GM23248 (cell line): ENCODE data around the gene HRC. TPM values are rescaled to one million over a fixed set of nuclear protein-coding genes. Genes with fewer than 3 reads are reported as not detected.
"Not testable (repeated sequence)": the region's sequence is repeated elsewhere in the genome, so short reads cannot be mapped to it uniquely, and the experiment has no call there.

Experiments
- DNase-seq: peaks from one replicate; pipeline ENCODE4 v3.0.0-alpha.2; 2015
- H2AFZ ChIP-seq: fragments of 200-600 bp; sonication (generic); 2 replicates; pipeline ENCODE4 v1.6.1; 2016; ENCODE audit warnings: antibody characterized with exemption
- H3F3A ChIP-seq: fragments of 200-600 bp; sonication (generic); 2 replicates; pipeline ENCODE4 v1.6.1; 2016; ENCODE audit warnings: mild to moderate bottlenecking, antibody characterized with exemption, mixed run types; ENCODE audit not compliant: insufficient read depth
- H3K27ac ChIP-seq: fragments of 200-600 bp; sonication (generic); 2 replicates; pipeline ENCODE4 v1.5.1; 2016; ENCODE audit warnings: mild to moderate bottlenecking
- H3K27me3 ChIP-seq: fragments of 200-600 bp; sonication (generic); replicated peaks from 2 replicates; pipeline ENCODE4 v1.6.1; 2016; ENCODE audit warnings: mild to moderate bottlenecking; ENCODE audit not compliant: insufficient read depth
- H3K36me3 ChIP-seq: fragments of 200-600 bp; sonication (generic); 2 replicates; pipeline ENCODE4 v1.6.1; 2016; ENCODE audit warnings: low read depth, mild to moderate bottlenecking
- H3K4me1 ChIP-seq: fragments of 200-600 bp; sonication (generic); 2 replicates; pipeline ENCODE4 v1.6.1; 2016; ENCODE audit warnings: mild to moderate bottlenecking; ENCODE audit not compliant: insufficient read depth
- H3K4me2 ChIP-seq: fragments of 200-600 bp; sonication (generic); one replicate; pipeline ENCODE4 v1.6.1; 2016; ENCODE audit warnings: mild to moderate bottlenecking; ENCODE audit not compliant: unreplicated experiment
- H3K4me3 ChIP-seq: fragments of 200-600 bp; sonication (generic); 2 replicates; pipeline ENCODE4 v1.5.1; 2016; ENCODE audit warnings: mild to moderate bottlenecking
- H3K79me2 ChIP-seq: fragments of 200-600 bp; sonication (generic); 2 replicates; pipeline ENCODE4 v1.6.1; 2016; ENCODE audit warnings: mild to moderate bottlenecking; ENCODE audit not compliant: insufficient read depth
- H3K9ac ChIP-seq: fragments of 200-600 bp; sonication (generic); 2 replicates; pipeline ENCODE4 v1.6.1; 2016; ENCODE audit warnings: mild to moderate bottlenecking
- H3K9me2 ChIP-seq: fragments of 200-600 bp; sonication (generic); 2 replicates; pipeline ENCODE4 v1.6.1; 2016; ENCODE audit warnings: mixed run types, mild to moderate bottlenecking, moderate library complexity; ENCODE audit not compliant: insufficient read depth
- H3K9me3 ChIP-seq: fragments of 200-600 bp; sonication (generic); one replicate; pipeline ENCODE4 v1.6.1; 2017; ENCODE audit warnings: low read depth
- H4K20me1 ChIP-seq: fragments of 200-600 bp; sonication (generic); 2 replicates; pipeline ENCODE4 v1.6.0; 2016; ENCODE audit not compliant: insufficient read depth
- EZH2 ChIP-seq: fragments of 200-600 bp; sonication (generic); IDR thresholded peaks from 2 replicates; pipeline ENCODE4 v1.6.1; 2018; ENCODE audit warnings: antibody characterized with exemption, mild to moderate bottlenecking; ENCODE audit not compliant: insufficient read depth, poor library complexity, severe bottlenecking
- EZH2phosphoT487 ChIP-seq: fragments of 200-600 bp; sonication (generic); IDR thresholded peaks from 2 replicates; pipeline ENCODE4 v1.6.1; 2018; ENCODE audit warnings: antibody characterized with exemption, moderate library complexity, mild to moderate bottlenecking, low read depth; ENCODE audit not compliant: insufficient read depth
- WGBS, 2 experiments: methylation state at CpG; one replicate each; pipeline ENCODE4 v1.1.6; 2015 to 2017; ENCODE audit warnings: low lambda C conversion rate in 2 of 2, low coverage in 1 of 2; ENCODE audit errors: missing lambda C conversion rate in 2 of 2; 5-methylcytosine and 5-hydroxymethylcytosine counted together
- in situ Hi-C: fragments of 300-500 bp; cut with MboI; formaldehyde crosslinking; loops from 2 replicates; pipeline ENCODE4 v1.15.0; 2020
- polyA plus RNA-seq: library from polyadenylated mRNA; unstranded; fragments of >200 nt; fragmentation: Nextera tagmentation; extraction: Ambion mirVana; gene quantifications from 2 replicates; pipeline ENCODE4 v1.2.1, GENCODE V29; 2016
- total RNA-seq: library from RNA; depleted of rRNA; stranded (reverse); fragments of >200 nt; shearing (Covaris generic); gene quantifications from 2 replicates; pipeline ENCODE4 v1.2.3, GENCODE V29; 2014

HRC gene
- total and polyA plus RNA-seq, 2 experiments from 2014 or later = not detected

DNA sequence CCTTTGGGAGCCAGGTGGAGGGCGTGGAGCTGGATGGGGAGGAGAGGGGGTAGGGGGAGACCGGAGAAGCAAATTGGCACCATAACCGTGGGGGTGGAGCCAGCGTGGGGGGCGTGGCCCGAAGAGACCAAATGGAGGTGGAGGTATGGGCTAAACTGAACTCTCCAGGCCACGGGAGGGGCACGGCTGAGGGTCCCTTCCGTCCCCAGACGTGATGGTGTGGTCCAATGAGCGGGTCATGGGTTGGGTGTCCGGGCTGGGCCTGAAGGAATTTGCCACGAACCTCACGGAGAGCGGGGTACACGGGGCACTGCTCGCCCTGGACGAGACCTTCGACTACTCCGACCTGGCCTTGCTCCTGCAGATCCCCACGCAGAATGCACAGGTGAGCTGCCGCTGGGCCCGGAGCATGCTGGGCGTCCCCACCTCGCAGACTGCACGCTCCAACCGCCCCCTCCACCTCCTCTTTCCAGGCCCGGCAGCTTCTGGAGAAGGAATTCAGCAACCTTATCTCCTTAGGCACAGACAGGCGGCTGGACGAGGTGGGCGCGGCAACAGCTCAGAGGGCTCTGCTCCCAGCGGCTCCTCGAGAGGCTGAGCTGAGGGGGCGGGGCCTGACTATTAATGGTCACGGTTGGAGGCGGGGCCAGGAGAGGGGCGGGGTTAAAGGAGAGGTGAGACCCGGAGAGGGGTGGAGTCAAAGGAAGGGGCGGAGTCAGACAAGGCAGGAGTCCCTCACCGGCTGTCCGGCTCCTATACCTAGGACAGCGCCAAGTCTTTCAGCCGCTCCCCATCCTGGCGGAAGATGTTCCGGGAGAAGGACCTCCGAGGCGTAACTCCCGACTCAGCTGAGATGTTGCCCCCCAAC lies 6.2 kb downstream of the HRC start:
- H3K4me1 ChIP-seq = peaks cover 4% of the 10 kb centered on the region; the same call in 1 of the 2 replicates
- peaks cover 9% of the 10 kb centered on the region; the same call in 1 of the 2 replicates for H3F3A ChIP-seq
- H3K27ac ChIP-seq = no peak overlapping the region
- H3K4me3 ChIP-seq = peak overlapping the region; percentile 84
- peak; percentile 96 for DNase-seq
- no peaks in the 10 kb centered on the region for H3K9me3 ChIP-seq
- no peaks in the 10 kb centered on the region for H3K27me3 ChIP-seq
- no peaks in the 10 kb centered on the region for H4K20me1 ChIP-seq
- WGBS, 2 experiments = 4% methylated on average over 44 to 49 of the region's 49 CpGs
- H3K9me2 ChIP-seq = no peaks in the 10 kb centered on the region
- H2AFZ ChIP-seq = peak overlapping the region; percentile 97
- no peaks in the 10 kb centered on the region for H3K79me2 ChIP-seq
- in situ Hi-C loops = no loop called here
- peak overlapping the region; percentile 93 for H3K4me2 ChIP-seq
- TF ChIP-seq EZH2phosphoT487 = no peak
- TF ChIP-seq EZH2 = no peak
- H3K9ac ChIP-seq = peak overlapping the region; percentile 71
- H3K36me3 ChIP-seq = no peaks in the 10 kb centered on the region

DNA sequence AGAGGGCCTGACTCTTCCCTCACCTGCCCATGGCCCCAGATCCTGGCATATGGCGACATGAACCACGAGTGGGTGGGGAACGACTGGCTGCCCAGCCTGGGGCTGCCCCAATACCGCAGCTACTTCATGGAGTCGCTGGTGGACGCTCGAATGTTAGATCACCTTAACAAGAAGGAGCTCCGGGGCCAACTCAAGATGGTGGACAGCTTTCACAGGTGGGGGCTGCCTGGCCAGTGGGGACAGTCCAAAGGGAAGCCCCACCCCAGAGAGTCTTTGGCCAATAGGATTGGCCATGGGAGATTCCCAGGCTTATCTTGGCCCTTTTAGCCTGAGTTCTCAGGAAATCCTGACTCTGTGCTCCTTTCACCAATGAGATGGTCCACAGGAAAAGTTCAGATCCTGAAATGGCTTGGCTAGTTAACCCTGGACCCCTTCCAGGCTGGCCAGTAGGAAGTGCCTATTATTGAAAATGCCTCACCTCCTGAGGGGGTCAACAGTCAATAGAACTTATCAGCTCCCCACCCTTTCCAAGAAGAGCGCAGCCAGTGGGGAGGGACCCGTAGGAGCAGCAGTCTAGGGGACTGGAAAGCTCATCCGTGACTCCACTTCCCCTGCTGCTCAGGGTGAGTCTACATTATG lies 7.0 kb downstream of the HRC start:
- Histone ChIP-seq H3K4me2 (no peak overlapping the region), H3K9me3 (no peaks in the 10 kb centered on the region), H2AFZ (no peak overlapping the region), H3K27me3 (no peaks in the 10 kb centered on the region), H3K4me1 (peaks cover 4% of the 10 kb centered on the region; the same call in 1 of the 2 replicates), H3K36me3 (no peaks in the 10 kb centered on the region), H3K79me2 (no peaks in the 10 kb centered on the region), H3K9ac (no peak overlapping the region), H3K9me2 (no peaks in the 10 kb centered on the region), H3K4me3 (no peak overlapping the region), H3F3A (peaks cover 9% of the 10 kb centered on the region; the same call in 1 of the 2 replicates), H3K27ac (no peak overlapping the region), H4K20me1 (no peaks in the 10 kb centered on the region)
- TF ChIP-seq EZH2 = no peak
- TF ChIP-seq EZH2phosphoT487 = no peak
- DNase-seq = no peak
- in situ Hi-C loops = no loop called here
- 62 to 65% methylated on average over 11 of the region's 11 CpGs for WGBS, 2 experiments

DNA sequence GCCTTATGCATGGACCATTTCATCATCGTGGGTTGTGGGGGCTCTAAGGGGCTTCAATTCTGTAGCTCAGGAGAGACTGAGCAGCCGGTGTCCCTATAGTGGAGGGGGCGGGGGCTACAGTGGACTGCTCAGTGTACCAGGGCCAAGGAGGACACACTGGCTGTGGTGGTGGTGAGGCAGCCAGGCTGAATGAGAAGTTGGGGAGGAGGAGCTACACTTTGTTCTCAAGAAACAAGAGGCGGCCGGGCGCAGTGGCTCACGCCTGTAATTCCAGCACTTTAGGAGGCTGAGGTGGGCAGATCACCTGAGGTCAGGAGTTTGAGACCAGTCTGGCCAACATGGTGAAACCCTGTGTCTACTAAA lies 8.8 kb downstream of the HRC start:
- Histone ChIP-seq H2AFZ (peak overlapping the region; percentile 66), H3K4me2 (peak overlapping the region; percentile 16), H3K4me3 (peak overlapping the region; percentile 47; the same call in 1 of the 2 replicates)
- H3K9me2 ChIP-seq, H3K27me3 ChIP-seq, H3K79me2 ChIP-seq, H3K36me3 ChIP-seq, H4K20me1 ChIP-seq, H3K4me1 ChIP-seq, H3F3A ChIP-seq, in situ Hi-C loops, H3K9me3 ChIP-seq, H3K9ac ChIP-seq, H3K27ac ChIP-seq: not testable (repeated sequence)
- DNase-seq = peak; percentile 67
- WGBS, 2 experiments = 14% methylated on average over 7 of the region's 7 CpGs

DNA sequence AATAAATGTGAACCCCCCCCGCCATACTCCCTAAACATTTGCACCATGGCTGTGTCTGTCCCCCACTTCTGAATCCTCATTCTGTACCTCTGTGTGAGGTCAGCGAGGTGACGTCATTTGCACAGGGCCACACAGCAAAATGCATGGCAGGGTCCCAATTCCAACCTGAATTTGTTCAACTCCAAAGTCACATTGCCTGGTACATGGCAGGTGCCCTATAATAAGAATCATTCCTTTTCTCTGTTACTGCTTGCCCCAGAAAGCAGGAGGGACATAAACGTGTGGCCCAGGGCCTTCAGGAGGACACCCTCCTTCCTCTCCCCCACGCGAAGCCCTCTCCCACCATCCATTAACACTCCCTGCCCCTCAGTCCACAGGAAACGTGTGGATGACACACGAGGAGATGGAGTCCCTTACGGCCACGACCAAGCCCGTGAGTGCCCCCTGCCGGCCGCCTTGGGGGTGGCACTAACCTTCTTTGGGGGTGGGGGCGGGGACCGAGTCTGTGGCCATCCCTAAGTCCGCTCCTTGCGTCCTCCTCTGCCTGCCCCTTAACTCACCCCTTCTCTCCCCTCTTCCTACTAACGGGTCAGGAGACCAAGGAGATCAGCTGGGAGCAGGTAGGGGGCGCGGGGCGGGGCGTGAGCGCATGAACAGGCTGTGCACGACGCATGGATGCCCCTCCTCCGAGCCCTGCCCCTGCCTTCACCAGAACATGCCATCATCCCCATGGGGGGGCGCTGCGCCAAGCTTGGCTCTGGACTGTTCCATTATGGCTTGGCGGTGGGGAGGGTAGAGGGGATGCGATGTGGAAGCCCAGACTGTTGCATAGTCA lies 9.4 kb downstream of the HRC start:
- Histone ChIP-seq H3K9me3 (no peaks in the 10 kb centered on the region), H3K4me1 (peaks cover 4% of the 10 kb centered on the region; the same call in 1 of the 2 replicates), H3K9ac (no peak overlapping the region), H3K9me2 (no peaks in the 10 kb centered on the region), H3K27me3 (no peaks in the 10 kb centered on the region), H3K36me3 (no peaks in the 10 kb centered on the region), H3K4me3 (peak overlapping the region; percentile 47), H3K79me2 (no peaks in the 10 kb centered on the region), H2AFZ (peak overlapping the region; percentile 66), H4K20me1 (no peaks in the 10 kb centered on the region), H3F3A (peaks cover 5% of the 10 kb centered on the region; the same call in 1 of the 2 replicates), H3K4me2 (peak overlapping the region; percentile 16), H3K27ac (no peak overlapping the region)
- WGBS, 2 experiments = 6% methylated on average over 26 to 30 of the region's 30 CpGs
- DNase-seq = peak; percentile 76
- in situ Hi-C loops = no loop called here
- TF ChIP-seq EZH2phosphoT487 (no peak), EZH2 (no peak)
